ENCODE measurements around the gene NRXN3.

DNA sequence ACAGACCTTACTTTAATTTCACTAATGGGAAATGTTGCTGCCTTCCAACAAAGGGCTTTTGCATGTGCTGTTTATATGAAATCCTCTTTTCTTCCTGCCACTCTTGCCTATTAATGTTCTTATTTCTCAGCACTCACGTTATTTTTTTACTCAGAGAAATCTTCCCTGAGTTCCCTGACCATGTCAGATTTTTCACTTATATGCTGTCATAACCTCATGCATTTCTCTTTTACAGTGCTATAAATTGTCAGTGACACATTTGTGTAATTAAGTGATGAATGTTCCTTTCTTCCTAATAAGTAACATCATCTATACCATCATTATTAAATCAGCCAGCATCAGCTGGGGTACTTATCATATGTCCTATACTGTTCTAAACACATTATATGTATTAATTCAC lies 1597.1 kb downstream of the NRXN3 start:
- TF ChIP-seq POLR2A (IDR thresholded peaks at IDR 0.05): no peak
- TF ChIP-seq, protein P1, sequence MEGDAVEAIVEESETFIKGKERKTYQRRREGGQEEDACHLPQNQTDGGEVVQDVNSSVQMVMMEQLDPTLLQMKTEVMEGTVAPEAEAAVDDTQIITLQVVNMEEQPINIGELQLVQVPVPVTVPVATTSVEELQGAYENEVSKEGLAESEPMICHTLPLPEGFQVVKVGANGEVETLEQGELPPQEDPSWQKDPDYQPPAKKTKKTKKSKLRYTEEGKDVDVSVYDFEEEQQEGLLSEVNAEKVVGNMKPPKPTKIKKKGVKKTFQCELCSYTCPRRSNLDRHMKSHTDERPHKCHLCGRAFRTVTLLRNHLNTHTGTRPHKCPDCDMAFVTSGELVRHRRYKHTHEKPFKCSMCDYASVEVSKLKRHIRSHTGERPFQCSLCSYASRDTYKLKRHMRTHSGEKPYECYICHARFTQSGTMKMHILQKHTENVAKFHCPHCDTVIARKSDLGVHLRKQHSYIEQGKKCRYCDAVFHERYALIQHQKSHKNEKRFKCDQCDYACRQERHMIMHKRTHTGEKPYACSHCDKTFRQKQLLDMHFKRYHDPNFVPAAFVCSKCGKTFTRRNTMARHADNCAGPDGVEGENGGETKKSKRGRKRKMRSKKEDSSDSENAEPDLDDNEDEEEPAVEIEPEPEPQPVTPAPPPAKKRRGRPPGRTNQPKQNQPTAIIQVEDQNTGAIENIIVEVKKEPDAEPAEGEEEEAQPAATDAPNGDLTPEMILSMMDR (IDR thresholded peaks at IDR 0.05): no peak

Measured in body of pancreas (tissue), 4 donors.